HL-60/S4 treated with retinoic acid at 250 ng/mL for 4 days and 3 days (cell line): ENCODE measurements around the gene TBCD.

Source experiments
- in situ Hi-C: fragments of 300-500 bp; cut with MboI; formaldehyde crosslinking; loops from 2 replicates; pipeline ENCODE4 v1.7.0; 2022; ENCODE audit warnings: low sequenced_read_pairs

Gene TBCD

DNA sequence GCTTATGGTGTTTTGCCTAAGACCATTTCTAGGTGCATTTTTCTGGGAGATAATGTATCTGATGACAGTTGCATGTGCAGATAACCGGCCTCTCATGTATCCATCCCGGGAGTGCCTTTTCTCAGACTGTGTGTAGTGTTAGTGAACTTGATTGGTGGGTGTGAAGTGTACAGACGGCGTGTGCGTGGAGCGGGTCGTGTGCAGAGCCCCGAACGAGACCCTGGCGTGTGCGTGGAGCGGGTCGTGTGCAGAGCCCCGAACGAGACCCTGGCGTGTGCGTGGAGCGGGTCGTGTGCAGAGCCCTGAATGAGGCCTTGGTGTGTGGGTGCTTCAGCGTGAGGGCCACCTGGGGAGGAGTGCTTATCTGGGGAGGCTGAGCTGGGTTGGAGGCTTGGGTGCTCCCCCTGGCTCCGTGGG lies 116.9 kb downstream of the TBCD start:
- in situ Hi-C loops: no loop called here

DNA sequence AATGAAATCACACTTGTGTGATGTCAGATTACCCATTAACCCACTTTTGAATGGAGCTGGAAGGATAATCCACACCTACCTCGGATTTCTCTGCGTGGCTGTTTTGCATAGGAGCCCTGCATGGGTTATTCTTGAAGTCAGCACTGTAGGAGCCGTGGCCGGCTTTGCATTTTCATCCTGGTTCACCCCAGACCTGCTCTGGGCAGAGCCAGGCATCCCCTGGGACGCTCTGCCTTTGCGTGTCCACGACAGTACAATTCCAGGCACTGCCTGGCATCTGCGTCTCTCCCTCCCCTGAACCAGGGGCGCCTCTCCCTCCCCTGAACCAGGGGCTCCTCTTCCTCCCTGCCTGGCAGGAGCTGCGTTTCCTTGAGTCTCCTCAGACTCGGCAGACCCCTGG lies 117.7 kb downstream of the TBCD start:
- in situ Hi-C loops: no loop called here

DNA sequence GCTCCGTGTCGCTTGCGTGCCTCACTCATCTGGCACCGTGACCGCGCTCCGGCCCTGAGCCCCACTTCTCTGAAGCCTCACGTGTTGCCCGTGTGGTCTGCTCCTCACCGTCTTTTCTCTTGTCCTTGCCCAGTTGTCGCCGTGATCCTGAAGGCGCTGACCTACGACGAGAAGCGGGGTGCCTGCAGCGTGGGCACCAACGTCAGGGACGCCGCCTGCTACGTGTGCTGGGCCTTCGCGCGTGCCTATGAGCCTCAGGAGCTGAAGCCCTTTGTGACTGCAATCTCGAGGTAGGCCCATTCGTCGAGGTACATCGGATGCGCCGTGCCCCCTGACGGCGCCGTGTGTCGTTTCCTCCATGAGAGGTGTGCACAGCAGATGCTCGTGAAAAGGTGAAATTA lies 118.2 kb downstream of the TBCD start:
- in situ Hi-C loops: no loop called here

DNA sequence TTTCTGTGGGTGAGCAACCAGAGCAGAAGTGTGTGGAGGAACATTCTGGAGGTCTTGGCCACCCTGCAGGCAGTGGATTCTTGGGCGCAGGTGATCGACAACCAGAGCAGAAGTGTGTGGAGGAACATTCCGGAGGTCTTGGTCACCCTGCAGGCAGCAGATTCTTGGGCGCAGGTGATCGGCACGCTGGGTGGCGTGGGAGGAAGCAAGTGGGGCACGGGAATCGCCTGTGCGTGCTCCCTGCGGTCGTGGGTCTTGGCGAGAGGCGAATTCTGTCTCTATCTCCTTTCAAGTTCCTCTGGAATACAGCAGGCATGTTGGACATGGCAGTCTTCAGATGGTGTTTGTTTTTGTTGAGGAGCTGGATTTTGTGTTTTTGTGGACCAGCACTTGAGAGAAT lies 118.7 kb downstream of the TBCD start:
- in situ Hi-C loops: no loop called here

DNA sequence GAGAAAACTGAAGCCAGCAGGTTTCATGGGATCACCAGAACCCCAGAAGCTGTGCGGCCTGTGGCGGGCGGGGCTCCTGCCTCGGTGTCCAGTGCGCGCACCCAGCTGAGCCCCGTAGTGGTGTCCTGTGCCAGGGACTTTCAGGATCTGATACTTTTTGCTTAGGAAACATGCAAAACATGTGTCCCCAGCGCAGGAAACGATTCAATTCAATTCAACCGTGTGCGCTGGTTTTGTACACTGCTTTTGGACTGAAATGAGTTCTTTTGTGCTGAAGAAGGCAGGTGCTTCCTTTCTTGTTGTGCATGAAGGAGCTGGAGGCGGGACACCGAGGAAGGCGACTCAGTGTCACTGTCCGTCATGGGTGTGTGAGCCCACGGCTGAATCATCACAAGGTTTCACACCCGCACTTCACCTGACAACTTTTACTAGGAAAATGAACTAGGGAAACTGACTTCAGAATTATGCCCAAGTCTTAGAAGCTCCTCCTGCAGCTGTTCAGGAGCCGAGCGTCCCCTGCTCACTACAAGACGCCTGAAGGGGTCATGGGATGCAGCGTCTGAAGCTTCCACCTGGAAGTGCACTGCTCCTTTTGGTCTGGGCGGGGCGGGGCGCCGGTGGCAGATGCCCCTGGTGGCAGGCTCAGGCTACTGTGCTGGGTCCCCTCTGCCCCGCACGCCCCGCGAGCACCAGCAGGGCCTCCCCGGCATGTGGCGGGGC lies 119.4 kb downstream of the TBCD start:
- in situ Hi-C loops: no loop called here

DNA sequence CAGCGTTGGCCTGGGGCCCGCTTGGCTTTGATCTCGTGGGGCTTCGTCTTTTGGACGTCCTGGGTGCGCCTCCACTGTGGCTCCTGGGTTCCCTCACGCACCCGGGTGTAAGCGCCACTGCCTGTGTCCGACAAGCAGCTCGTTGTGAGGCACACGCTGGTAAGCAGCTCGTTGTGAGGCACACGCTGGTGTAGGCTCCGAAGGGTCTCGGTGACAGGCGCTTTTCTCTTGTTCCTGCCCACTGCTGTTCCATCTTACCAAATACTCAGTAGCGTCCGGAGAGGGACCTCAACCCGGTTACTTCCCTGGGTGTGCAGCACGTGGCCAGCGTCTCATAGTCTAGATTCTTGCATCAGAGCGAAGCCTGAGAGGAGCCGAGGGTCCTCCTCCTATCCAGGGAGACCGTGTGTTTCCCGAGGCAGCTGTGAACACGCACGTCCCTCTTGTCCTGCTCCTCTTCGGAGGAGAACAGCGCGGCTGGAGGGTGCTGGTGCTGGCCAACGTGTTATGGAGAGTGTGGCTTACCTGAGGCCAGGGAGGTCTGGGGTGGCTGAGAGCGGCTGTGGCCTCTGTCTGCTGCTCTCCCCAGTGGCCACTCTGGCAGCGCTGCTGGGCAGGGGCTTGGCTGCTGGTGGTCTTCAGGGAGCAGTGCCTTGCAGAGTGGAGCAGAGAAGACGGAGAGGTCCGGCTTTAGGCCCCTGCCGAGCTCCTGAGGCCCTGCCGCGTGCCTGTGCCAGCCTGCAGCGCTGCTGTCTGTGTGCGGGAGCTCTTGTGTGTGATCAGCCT lies 120.1 kb downstream of the TBCD start:
- in situ Hi-C loops: no loop called here

DNA sequence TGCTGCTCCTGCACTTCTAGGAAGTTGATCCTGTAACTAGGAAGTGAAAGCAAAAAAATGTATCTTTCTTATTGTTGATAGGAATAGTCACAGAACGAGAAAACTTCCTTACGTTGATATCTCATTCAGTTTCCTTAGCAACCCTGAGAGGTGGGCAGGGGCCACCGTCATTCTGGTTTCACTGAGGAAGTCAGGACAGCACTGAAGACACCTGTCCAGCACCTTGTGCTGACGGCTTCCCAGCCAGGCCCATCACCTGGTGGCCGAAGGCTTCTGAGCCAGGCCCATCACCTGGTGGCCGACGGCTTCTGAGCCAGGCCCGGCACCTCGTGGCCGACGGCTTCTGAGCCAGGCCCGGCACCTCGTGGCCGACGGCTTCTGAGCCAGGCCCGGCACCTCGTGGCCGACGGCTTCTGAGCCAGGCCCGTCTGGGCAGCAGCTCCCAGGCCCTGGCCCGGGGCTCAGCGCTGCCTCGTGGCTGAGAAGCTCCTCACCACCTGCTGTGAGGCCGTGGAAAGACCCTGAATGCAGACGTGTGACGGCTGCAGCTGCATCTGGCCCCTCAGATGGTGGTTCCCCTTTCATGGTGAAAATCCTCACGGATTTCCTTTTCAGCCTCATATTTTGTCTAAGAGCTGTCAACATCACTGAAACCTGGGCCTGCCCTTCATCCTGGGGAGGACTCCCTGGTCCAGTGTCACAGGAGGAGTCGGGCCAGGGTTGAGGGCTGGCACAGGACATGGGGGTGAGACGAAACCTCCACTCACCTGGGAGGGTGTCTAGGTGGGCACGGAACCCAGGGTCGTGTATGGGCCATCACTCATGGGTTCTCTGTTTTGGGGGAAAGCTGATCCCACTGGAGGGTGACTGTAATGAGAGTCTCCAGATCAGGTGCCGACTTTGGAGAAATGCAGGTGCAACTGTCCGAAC lies 121.0 kb downstream of the TBCD start:
- in situ Hi-C loops: no loop called here

DNA sequence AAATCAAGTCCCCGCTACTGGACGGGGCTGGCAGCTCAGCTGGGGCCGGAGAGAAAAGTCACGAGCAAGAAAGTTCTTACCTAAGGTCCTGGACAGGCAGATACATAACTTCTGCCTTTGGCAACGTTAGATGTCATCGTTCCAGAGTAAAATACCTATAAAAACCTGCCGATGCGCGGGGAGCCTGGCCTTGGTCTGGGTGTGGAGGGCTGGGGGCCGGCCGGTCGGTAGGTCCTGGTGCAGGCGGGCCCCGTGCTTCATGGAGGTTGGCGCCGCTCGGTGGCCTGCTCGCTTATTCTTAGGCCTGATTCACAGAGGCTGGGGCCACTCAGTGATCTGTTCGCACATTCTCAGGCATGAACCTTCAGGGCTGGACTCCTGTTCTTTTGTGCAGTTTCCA lies 121.7 kb downstream of the TBCD start:
- in situ Hi-C loops: no loop called here

DNA sequence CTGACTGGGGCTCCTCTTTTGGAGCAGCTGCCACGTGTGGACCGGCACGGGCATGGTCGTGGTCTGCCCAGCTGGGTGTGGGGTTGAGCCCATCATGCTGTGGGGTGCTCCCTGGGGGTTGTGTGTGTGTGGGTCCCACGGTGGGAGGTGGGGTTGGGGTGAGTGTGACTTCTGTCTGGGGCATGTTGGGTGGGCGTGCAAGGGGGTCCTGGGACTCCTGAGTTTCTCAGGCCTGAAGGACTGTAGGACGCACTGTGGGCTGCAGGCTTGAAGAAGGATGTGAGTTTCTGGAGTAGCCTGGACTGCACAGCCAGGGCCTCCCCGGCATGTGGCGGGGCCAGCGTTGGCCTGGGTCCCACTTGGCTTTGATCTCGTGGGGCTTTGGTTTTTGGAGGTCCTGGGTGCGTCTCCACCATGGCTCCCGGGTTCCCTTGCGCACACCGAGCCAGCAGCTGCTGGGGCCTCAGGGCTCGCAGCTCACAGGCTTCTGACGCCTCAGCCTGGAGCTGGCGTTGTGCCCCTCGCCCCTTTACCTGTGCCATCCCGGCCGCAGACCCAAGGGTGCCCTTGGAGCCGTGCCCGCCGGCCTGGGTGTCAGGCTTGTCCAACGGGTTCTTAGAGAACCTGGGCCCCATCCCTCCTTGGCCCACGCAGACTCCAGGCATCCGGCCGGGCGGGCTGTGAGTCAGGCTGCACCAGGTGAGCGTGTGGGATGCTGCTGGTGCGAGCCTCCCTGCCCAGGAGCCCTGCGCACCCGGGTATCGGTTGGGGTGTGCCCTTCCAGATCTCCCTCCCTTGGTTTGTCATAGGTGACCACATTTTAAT lies 122.4 kb downstream of the TBCD start:
- in situ Hi-C loops: no loop called here

DNA sequence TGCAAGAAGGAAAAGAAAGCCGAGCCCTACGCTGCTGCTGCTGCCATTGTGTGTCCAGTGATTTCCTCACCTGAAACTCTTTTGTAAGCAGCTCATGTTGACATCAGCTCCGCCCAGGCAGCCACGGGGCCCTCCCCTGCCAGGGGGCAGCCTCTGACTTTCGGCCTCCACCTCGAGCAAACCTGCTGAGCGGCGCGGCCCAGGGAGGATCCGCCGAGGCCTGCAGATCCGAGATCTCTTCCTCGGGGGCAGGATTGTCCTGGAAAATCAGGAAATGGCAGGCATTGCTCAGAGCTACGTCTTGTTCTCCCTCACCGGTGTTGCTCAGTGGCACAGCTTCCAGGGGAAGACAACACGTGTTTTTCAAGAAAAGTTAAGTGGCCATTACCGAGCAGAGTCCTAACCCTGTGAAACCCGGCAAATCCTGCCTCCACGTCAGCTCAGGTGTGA lies 123.6 kb downstream of the TBCD start:
- in situ Hi-C loops: no loop called here

DNA sequence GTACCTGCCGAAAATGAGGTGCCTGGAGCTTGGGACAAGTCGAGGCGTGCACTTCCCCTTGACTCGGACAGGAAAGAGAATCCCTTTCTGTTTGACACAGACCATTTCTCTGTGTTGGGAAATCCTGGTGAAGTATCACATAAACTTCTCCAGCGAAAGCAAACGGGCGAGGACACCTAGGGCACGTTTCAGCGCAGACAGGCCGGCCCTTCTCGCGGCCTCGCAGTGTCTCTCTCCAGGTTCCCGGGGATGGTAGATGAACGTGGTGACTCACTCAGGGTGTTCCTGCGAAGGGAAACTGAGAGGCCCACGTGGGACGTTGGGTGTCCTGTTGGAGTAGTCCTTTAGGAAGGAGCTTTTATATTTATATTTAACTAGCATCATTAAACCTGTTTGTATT lies 124.3 kb downstream of the TBCD start:
- in situ Hi-C loops: no loop called here

DNA sequence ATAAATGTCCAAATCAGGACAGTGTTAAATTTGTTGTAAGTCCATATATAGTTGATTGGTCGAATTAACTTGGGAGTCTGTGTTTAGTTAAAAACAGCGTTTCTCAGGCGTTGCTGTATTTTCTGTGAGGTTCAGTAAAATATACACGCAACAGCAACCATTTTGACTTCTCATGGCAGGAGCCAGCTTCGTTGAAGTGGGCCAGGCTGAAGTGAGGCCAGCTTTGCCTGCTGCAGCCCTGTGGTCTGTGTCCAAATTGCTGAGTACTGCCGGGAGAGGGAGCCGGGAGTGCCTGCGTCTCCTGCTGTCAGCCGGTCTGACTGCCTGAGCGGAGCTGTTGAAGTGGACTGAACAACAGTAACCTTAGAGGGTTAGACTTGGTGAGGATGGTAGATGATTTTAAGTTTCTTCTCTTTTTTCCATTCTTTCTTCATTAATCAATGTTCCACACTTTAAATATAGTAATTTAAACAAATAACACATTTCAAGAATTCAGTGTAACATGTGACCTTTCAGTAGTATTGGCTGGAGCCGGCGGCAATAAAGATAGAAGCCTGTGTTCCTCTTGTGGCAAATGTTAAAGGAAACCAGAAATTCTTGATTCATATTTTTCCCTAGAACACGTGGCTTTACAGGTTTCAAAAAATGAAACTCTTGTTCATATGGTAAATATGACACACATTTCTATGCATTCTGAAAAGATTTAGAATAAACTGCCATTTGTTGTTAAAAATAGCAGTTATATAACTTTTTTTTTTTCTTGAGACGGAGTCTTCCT lies 124.9 kb downstream of the TBCD start:
- in situ Hi-C loops: no loop called here

DNA sequence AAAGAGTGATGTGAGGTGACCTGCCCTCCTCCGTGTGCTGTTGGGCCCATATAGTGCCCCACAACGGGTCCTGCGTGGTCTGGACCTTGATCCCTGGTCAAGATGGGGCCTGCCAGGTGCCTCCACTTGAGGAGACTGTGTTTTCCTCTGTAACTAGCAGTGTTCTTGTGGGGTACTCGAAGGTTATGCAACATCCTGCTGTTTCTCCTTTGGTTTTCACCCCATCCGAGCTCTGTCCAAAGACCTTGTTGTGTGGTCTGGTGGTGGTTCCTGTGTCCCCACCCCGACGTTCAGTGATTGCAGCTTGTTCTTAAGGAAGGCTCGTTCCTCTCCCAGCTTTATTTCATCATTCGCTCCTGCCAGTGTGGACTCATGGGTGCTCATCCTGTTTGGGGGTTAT lies 126.7 kb downstream of the TBCD start:
- in situ Hi-C loops: no loop called here

DNA sequence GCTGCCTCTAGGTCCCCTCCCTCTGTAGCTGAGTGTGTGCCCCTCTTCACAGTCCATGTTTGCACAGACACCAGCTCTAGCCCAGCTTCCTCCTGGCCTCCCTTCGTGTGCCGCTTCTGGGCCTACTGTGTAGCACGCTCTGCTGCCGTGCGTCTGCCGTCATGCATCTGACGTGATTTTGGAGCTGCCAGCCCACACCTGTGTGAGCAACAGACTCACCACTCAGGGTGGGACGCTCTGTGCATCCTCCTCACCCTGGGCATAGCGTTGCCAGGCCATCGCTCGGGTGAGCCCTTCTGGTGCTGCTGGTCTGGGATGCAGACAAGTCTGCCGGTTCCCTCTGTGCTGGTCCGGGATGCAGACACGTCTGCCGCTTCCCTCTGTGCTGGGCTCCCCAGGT lies 127.4 kb downstream of the TBCD start:
- in situ Hi-C loops: no loop called here

DNA sequence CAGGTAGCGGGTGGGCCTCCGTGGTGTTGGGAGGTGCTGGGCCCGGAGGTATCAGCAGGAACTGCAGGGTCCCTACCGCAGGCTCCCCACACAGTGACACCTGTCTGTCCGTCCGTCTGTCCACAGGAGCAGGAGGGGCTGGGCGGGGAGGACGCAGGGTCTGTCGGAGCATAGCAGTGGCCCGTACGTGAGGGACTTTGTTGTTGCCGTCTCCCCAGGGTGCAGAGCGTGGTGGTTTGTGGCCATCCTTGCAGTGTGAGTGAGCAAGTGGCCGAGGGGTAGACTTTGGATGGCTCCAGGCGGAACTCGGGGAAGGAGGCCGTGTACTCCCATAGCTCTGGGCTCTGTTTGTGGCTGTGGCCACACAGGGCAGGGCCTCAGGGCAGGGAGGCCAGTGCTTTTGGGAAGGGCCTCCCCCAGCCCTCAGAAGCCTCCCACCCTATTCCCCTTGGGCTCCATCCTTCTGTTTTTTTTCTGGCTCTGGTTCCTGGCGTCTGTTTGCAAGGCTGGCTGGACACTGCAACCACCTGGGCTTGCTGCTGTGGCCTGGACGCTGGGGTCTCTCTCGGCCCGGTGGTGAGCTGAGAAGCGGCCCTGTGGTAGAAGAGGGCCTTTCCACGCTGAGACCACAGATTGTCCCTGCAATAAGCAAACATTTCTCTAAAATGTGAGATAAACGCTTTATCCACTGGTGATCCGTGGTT lies 128.9 kb downstream of the TBCD start:
- in situ Hi-C loops: no loop called here

DNA sequence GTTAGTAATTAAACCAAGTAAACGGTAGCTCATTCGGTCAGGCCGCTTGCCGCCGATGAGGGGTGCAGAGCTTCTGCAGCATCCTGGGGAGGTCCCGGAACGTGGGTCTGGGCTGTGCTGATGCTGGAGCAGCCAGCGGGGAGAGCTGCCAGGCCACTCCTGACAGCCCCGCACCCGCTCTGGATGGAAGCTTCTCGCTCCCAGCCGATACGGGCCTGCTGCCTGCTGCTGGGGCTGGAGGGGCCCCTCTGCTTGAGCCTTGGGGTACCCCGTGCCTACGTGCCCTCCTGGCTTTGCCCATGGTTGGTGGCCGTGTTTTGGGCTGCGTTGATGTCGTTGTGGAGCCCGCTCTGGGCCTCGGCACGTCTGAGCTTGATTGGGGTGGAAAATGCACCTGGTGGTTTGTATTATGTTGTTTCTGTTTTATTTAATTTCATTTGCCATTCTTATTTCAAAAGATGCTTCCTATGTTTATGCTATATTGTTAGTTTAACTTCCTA lies 129.5 kb downstream of the TBCD start:
- in situ Hi-C loops: no loop called here

DNA sequence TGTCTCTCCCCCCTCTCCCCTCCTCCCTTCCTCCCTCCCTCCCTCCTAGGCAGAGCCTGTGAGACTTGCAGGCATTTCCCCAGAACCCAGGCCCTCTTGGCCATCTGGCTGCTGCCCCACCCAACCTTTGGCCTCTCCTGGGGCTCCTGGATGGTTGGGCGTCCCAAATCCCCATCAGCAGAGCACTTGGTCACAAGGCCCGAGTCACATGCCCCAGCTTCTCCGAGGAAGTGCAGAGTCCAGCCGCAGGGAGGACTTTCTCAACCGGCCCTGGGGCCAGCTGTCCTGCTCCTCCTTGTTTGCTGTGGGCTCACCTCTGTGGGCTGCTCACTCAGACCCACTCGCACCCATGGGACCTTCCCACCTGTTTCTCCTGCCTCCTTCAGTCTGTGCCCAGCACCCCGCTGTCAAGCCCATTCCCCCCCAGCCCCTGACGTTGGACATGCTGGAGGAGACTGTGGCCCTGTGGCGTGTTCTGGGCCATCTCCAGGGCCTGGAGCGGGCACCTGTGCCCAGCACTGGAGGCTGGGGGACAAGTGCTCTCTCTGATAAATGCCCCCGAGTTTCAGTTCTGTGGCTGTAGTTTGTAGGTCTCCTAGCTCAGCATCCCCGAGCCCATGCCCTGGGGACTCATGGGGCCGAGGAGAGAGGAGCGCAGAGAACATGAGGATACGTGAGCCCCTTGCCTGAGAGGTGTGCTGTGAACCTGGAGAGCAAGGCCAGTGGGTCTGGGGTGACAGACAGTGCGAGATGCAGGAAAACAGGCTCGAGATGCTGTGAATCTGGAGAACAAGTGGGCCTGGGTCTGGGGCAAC lies 130.2 kb downstream of the TBCD start:
- in situ Hi-C loops: no loop called here
